ENCODE measurements around the gene ARFGAP1.

DNA sequence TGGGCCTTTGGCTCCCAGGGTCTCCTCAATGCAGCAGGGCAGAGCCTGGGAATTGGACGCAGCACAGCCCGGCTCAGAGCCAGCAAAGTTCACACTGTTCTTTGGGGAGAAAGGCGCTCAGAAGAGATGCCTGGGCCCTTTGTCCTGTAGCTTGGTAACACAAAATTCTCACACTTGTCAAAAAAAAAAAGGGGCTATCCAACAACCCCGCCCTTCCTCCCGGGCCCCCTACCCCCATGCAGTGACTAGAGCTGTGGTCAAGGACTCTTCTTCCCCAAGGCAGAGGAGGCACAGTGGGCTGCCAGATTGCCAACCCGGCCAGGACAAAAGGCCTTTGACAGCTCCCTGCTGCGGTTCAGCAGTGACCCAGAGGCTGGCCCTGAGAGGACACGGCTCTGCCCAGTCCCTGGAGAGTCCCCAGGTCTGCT, 20.3 kb upstream of the ARFGAP1 start:
- TF ChIP-seq, protein P1, sequence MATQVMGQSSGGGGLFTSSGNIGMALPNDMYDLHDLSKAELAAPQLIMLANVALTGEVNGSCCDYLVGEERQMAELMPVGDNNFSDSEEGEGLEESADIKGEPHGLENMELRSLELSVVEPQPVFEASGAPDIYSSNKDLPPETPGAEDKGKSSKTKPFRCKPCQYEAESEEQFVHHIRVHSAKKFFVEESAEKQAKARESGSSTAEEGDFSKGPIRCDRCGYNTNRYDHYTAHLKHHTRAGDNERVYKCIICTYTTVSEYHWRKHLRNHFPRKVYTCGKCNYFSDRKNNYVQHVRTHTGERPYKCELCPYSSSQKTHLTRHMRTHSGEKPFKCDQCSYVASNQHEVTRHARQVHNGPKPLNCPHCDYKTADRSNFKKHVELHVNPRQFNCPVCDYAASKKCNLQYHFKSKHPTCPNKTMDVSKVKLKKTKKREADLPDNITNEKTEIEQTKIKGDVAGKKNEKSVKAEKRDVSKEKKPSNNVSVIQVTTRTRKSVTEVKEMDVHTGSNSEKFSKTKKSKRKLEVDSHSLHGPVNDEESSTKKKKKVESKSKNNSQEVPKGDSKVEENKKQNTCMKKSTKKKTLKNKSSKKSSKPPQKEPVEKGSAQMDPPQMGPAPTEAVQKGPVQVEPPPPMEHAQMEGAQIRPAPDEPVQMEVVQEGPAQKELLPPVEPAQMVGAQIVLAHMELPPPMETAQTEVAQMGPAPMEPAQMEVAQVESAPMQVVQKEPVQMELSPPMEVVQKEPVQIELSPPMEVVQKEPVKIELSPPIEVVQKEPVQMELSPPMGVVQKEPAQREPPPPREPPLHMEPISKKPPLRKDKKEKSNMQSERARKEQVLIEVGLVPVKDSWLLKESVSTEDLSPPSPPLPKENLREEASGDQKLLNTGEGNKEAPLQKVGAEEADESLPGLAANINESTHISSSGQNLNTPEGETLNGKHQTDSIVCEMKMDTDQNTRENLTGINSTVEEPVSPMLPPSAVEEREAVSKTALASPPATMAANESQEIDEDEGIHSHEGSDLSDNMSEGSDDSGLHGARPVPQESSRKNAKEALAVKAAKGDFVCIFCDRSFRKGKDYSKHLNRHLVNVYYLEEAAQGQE (IDR thresholded peaks at IDR 0.05; ENCODE audit: unreplicated experiment) = no peak
- no peak for TF ChIP-seq POLR2AphosphoS5 (IDR thresholded peaks at IDR 0.05; ENCODE audit: low read depth)
- TF ChIP-seq, protein P2, sequence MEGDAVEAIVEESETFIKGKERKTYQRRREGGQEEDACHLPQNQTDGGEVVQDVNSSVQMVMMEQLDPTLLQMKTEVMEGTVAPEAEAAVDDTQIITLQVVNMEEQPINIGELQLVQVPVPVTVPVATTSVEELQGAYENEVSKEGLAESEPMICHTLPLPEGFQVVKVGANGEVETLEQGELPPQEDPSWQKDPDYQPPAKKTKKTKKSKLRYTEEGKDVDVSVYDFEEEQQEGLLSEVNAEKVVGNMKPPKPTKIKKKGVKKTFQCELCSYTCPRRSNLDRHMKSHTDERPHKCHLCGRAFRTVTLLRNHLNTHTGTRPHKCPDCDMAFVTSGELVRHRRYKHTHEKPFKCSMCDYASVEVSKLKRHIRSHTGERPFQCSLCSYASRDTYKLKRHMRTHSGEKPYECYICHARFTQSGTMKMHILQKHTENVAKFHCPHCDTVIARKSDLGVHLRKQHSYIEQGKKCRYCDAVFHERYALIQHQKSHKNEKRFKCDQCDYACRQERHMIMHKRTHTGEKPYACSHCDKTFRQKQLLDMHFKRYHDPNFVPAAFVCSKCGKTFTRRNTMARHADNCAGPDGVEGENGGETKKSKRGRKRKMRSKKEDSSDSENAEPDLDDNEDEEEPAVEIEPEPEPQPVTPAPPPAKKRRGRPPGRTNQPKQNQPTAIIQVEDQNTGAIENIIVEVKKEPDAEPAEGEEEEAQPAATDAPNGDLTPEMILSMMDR (conservative IDR thresholded peaks at IDR 0.05; ENCODE audit: low read depth in 2 of 2) = no peak
